ENCODE measurements around the gene PARD6B.
"Not testable (repeated sequence)": the region's sequence is repeated elsewhere in the genome, so short reads cannot be mapped to it uniquely, and the experiment has no call there.

Gene PARD6B

DNA sequence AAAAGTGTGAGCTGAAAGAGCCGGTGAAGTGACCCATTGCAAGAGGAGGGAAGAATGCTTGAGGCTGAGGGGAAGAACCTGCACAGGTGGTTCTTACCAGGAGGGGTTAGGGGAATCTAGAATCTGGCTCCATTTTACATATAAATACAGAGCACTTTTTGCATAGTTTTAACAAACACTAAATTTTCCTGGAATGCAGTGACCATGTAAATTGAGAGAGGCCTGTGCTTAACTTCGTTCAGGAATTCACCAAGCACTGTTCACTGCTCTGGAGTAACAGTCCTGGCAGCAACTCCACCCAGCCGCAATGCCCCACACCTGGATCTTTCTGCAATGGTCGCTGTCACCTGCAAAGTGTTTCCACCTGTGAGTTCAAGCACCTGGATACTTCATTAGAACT lies 26.9 kb upstream of the PARD6B start:
- Histone ChIP-seq H3K9me3 (ENCODE audit: control insufficient read depth, low read length) (no peaks in the 10 kb centered on the region), H3K27ac (ENCODE audit: low read depth, low read length, severe bottlenecking) (no peak overlapping the region), H3K4me1 (ENCODE audit: control insufficient read depth, insufficient read depth, low read length, poor library complexity, severe bottlenecking) (peaks cover 16% of the 10 kb centered on the region), H3K36me3 (ENCODE audit: control insufficient read depth, insufficient read depth, low read length) (no peaks in the 10 kb centered on the region), H3K4me3 (ENCODE audit: extremely low read depth, insufficient read depth, low read length, poor library complexity, severe bottlenecking) (no peak overlapping the region)
- 64 to 71% methylated on average over 2 to 3 of the region's 4 CpGs for WGBS, 2 experiments (ENCODE audit: insufficient coverage in 2 of 2)

DNA sequence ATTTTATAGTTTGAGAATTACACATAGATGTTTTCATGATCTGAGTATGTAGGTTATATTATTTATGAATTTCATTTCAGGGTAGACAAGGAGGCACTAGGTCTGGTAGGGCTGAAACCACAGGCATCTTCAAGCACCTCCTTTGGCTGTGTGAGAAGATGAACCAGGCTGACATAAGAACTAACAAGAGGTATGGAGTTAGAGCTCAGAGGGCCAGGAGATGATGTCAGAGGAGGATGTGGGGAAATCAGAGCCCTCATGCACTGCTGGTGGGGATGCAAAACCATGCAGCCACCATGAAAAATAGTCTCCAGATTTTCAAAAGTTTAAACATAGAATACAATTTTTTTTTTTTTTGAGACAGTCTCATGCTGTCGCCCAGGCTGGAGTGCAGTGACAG lies 26.4 kb upstream of the PARD6B start:
- WGBS, 2 experiments (ENCODE audit: insufficient coverage in 2 of 2): 94 to 100% methylated on average over 1 of the region's 1 CpG
- Histone ChIP-seq H3K27ac (ENCODE audit: low read depth, low read length, severe bottlenecking) (no peak overlapping the region), H3K9me3 (ENCODE audit: control insufficient read depth, low read length) (no peaks in the 10 kb centered on the region)

DNA sequence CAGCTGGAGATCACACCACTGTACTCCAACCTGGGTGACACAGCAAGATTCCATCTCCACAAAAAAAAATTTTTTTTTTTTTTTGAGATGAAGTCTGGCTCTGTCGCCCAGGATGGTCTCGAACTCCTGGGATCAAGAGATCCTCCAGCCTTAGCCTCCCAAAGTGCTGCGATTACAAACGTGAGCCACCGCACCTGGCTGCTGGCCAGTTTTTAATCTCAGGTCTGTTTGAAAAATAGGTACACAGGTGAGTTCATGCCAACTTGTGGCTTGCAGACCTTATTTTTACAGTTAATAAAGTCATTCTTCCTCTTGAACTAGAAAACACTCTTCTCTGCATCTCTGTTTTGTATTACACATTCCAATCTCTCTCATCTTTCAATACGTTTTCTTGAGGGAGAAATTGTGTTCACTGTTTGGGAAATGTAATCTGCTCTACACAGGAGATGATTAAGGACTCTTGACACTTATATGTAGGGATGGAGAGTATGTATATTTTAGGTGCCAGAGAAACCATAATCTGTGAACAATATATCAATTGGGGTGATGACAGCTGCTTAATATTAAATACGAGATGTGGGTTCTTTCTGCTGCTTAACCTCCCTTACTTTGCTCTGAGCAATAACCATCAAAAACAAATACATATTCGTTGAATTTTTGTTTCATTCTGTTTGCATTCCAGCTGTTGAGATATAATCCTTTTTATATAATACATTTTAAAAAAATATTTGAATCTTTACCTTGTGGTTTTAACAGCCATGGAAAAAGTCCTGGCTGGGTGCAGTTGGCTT lies 22.3 kb upstream of the PARD6B start:
- no peaks in the 10 kb centered on the region for H3K9me3 ChIP-seq (ENCODE audit: control insufficient read depth, low read length)
- H3K36me3 ChIP-seq (ENCODE audit: control insufficient read depth, insufficient read depth, low read length): no peaks in the 10 kb centered on the region
- H3K4me3 ChIP-seq (ENCODE audit: extremely low read depth, insufficient read depth, low read length, poor library complexity, severe bottlenecking): no peak overlapping the region
- peaks cover 9% of the 10 kb centered on the region for H3K4me1 ChIP-seq (ENCODE audit: control insufficient read depth, insufficient read depth, low read length, poor library complexity, severe bottlenecking)
- 90 to 98% methylated on average over 4 to 5 of the region's 8 CpGs for WGBS, 2 experiments (ENCODE audit: insufficient coverage in 2 of 2)
- H3K27ac ChIP-seq (ENCODE audit: low read depth, low read length, severe bottlenecking): no peak overlapping the region

More for the DNA sequence above, 26.4 kb upstream of the PARD6B start:
- Histone ChIP-seq H3K4me3 (ENCODE audit: extremely low read depth, insufficient read depth, low read length, poor library complexity, severe bottlenecking) (no peak overlapping the region), H3K36me3 (ENCODE audit: control insufficient read depth, insufficient read depth, low read length) (no peaks in the 10 kb centered on the region), H3K4me1 (ENCODE audit: control insufficient read depth, insufficient read depth, low read length, poor library complexity, severe bottlenecking) (peaks cover 16% of the 10 kb centered on the region)

DNA sequence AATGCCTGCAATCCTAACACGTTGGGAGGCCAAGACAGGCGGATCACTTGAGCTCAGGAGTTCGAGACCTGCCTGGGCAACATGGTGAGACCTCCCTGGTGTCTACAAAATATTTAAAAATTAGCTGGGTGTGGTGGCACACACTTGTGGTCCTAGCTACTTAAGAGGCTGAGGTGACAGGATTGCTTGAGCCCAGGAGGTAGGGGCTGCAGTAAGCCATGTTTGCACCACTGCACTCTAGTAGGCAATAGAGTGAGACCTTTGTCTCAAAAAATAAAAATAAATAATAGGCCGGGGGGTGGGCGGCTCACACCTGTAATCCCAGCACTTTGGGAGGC lies 21.8 kb upstream of the PARD6B start:
- Histone ChIP-seq H3K27ac (ENCODE audit: low read depth, low read length, severe bottlenecking) (no peak overlapping the region), H3K4me3 (ENCODE audit: extremely low read depth, insufficient read depth, low read length, poor library complexity, severe bottlenecking) (no peak overlapping the region), H3K4me1 (ENCODE audit: control insufficient read depth, insufficient read depth, low read length, poor library complexity, severe bottlenecking) (peaks cover 9% of the 10 kb centered on the region), H3K9me3 (ENCODE audit: control insufficient read depth, low read length) (no peaks in the 10 kb centered on the region), H3K36me3 (ENCODE audit: control insufficient read depth, insufficient read depth, low read length) (no peaks in the 10 kb centered on the region)
- 77 to 84% methylated on average over 3 to 4 of the region's 5 CpGs for WGBS, 2 experiments (ENCODE audit: insufficient coverage in 2 of 2)

DNA sequence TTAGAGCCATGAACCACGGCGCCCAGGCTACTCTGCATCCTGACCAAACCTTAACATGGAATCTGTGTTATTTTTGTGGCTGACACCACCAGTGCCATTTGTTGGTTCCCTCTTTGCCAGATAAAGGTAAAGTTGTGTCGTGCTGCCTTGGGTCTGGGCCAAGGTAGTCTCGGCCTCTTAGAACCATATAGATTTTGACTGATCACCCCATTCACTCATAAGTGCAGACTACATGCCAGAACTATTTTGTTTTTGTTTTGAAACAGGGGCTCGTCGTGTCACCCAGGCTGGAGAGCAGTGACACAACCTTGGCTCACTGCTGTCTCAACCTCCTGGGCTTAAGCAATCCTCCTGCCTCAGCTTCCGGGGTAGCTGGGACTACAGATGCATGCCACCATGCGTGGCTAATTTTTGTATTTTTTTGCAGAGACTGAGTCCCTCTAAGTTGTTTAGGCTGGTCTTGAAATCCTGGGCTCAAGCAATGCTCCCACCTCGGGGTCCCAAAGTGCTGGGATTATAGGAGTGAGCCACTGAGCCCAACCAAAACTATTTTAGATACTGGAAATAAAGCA lies 20.8 kb upstream of the PARD6B start:
- Histone ChIP-seq H3K9me3 (ENCODE audit: control insufficient read depth, low read length) (no peaks in the 10 kb centered on the region), H3K4me1 (ENCODE audit: control insufficient read depth, insufficient read depth, low read length, poor library complexity, severe bottlenecking) (peaks cover 9% of the 10 kb centered on the region), H3K4me3 (ENCODE audit: extremely low read depth, insufficient read depth, low read length, poor library complexity, severe bottlenecking) (no peak overlapping the region), H3K27ac (ENCODE audit: low read depth, low read length, severe bottlenecking) (no peak overlapping the region), H3K36me3 (ENCODE audit: control insufficient read depth, insufficient read depth, low read length) (no peaks in the 10 kb centered on the region)
- WGBS, 2 experiments (ENCODE audit: insufficient coverage in 2 of 2): 84 to 90% methylated on average over 4 to 7 of the region's 9 CpGs

DNA sequence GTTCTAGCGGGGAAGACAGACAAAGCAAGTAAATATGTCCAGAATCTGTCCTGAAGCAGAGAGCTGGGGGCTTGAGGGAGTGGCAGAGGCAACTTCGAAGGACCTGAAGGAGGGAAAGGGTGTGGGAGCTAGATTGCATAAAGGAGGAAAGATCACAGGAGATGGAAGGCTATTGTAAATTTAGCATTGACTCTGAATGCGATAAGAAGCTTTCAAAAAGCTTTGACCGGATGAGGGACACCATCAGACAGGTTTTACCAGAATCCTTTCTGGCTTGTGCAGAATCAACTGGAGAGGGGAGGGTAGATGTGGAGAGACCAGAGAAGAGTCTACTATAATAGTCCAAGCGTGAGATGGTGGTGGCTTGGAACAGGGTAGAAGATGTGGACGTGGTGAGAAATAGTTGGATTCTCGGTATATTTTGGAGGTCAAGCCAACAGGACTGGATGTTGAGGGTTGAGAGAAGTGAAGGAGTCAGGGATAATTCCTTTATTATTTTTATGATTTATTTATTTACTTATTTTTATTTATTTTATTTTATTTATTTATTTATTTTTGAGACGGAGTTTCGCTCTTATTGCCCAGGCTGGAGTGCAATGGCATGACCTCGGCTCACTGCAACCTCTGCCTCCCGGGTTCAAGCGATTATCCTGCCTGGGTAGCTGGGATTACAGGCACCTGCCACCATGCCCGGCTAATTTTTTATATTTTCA lies 20.1 kb upstream of the PARD6B start:
- Histone ChIP-seq H3K4me3 (ENCODE audit: extremely low read depth, insufficient read depth, low read length, poor library complexity, severe bottlenecking) (no peak overlapping the region), H3K4me1 (ENCODE audit: control insufficient read depth, insufficient read depth, low read length, poor library complexity, severe bottlenecking) (peaks cover 9% of the 10 kb centered on the region), H3K27ac (ENCODE audit: low read depth, low read length, severe bottlenecking) (no peak overlapping the region), H3K36me3 (ENCODE audit: control insufficient read depth, insufficient read depth, low read length) (no peaks in the 10 kb centered on the region), H3K9me3 (ENCODE audit: control insufficient read depth, low read length) (no peaks in the 10 kb centered on the region)
- 92 to 93% methylated on average over 10 to 13 of the region's 13 CpGs for whole genome bisulfite sequencing, 2 experiments (ENCODE audit: insufficient coverage in 2 of 2)

DNA sequence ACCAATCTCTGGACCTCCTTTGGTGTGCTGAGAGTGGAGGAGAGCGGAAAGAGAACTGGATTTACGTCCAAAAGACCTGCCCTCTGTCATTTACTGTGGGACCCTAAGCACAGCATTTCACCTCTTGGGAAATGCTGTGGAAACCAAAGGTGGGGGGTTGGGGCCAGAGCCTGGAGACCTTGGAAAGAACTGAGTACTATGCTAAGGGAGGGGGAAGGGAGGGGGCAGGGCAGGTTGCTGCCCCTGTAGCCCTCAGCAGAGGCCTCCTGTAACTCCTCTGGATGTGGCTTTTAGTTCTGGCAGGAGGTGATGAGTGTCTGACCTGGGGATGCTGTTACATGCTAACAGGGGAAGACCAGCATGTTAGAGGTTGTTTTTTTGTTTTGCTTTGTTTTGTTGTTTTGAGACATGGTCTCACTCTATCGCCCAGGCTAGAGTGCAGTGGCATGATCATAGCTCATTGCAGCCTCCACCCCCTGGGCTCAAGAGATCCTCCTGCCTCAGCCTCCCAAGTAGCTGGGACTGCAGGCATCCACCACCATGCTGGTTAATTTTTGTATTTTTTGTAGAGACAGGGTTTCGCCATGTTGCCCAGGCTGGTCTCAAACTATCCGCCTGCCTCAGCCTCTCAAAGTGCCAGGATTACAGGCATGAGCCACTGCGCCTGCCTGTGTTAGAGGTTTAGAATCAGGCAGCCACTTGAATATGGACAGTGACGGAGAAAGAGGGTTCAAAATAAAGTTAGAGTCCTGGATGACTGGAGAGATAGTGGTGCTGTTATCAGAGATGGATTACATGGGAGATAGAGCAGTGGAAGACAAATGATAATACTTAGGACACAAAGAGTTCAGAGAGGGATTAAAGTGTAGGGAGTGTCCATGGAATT lies 18.4 kb upstream of the PARD6B start:
- Histone ChIP-seq H3K36me3 (ENCODE audit: control insufficient read depth, insufficient read depth, low read length) (no peaks in the 10 kb centered on the region), H3K27ac (ENCODE audit: low read depth, low read length, severe bottlenecking) (no peak overlapping the region), H3K9me3 (ENCODE audit: control insufficient read depth, low read length) (no peaks in the 10 kb centered on the region), H3K4me3 (ENCODE audit: extremely low read depth, insufficient read depth, low read length, poor library complexity, severe bottlenecking) (no peak overlapping the region), H3K4me1 (ENCODE audit: control insufficient read depth, insufficient read depth, low read length, poor library complexity, severe bottlenecking) (peaks cover 9% of the 10 kb centered on the region)
- 92 to 97% methylated on average over 5 to 7 of the region's 7 CpGs for WGBS, 2 experiments (ENCODE audit: insufficient coverage in 2 of 2)

DNA sequence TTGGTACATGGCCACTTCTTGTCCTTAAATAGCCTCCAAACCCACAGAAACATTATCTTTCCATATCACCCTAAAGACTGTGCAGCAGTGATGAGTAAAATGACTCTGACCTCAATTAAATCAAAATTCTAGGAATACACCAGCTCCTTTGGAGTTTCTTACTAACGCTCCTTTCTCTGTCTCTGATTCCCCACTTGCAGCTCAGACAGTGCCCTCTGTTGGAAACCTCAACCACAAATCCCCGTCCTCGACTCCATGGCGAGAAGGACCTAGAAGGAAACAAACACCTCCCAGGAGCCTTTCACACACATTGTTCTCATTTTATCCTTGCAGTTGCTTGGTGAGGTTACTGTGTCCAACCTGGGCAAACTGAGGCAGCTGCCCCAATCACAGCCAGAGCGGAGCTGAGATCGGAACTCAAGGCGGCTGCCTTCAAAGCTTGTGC lies 17.7 kb upstream of the PARD6B start:
- Histone ChIP-seq H3K36me3 (ENCODE audit: control insufficient read depth, insufficient read depth, low read length) (no peaks in the 10 kb centered on the region), H3K27ac (ENCODE audit: low read depth, low read length, severe bottlenecking) (peak overlapping the region; percentile 16), H3K9me3 (ENCODE audit: control insufficient read depth, low read length) (no peaks in the 10 kb centered on the region), H3K4me3 (ENCODE audit: extremely low read depth, insufficient read depth, low read length, poor library complexity, severe bottlenecking) (no peak overlapping the region), H3K4me1 (ENCODE audit: control insufficient read depth, insufficient read depth, low read length, poor library complexity, severe bottlenecking) (peaks cover 9% of the 10 kb centered on the region)
- 24 to 68% methylated on average over 3 to 7 of the region's 7 CpGs for WGBS, 2 experiments (ENCODE audit: insufficient coverage in 2 of 2)

DNA sequence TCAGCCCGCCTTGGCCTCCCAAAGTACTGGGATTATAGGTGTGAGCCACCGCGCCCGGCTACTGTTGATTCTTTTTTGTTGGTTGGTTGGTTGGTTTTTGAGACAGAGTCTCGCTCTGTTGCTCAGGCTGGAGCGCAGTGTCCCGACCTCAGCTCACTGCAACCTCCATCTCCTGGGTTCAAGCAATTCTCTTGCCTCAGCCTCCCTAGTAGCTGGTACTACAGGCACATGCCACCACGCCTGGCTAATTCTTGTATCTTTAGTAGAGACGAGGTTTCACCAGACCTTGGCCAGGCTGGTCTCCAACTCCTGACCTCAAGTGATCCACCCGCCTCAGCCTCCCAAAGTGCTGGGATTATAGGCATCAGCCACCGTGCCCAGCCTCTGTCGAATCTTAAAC lies 17.0 kb upstream of the PARD6B start:
- H3K36me3 ChIP-seq (ENCODE audit: control insufficient read depth, insufficient read depth, low read length); H3K9me3 ChIP-seq (ENCODE audit: control insufficient read depth, low read length); H3K27ac ChIP-seq (ENCODE audit: low read depth, low read length, severe bottlenecking); H3K4me3 ChIP-seq (ENCODE audit: extremely low read depth, insufficient read depth, low read length, poor library complexity, severe bottlenecking); H3K4me1 ChIP-seq (ENCODE audit: control insufficient read depth, insufficient read depth, low read length, poor library complexity, severe bottlenecking): not testable (repeated sequence)
- WGBS, 2 experiments (ENCODE audit: insufficient coverage in 2 of 2): 84 to 98% methylated on average over 6 to 8 of the region's 12 CpGs

DNA sequence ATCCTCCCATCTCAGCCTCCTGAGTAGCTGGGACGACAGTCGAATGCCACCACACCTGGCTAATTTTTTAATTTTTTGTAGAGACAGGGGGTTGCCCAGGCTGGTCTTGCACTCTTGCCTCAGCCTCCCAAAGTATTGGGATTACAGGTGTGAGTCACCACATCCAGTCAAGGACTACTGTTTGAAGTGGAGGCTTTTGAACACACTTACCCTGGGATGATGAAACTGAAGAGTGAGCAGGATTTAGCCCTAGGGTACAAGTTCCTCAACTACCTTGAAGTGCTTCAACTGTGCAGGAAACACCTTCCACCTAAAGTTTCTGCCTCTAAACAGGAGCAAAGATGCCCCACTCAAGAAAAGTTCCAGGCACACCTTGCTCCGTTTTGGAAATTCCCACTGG lies 15.7 kb upstream of the PARD6B start:
- H3K36me3 ChIP-seq (ENCODE audit: control insufficient read depth, insufficient read depth, low read length): no peaks in the 10 kb centered on the region
- H3K27ac ChIP-seq (ENCODE audit: low read depth, low read length, severe bottlenecking): no peak overlapping the region
- H3K4me3 ChIP-seq (ENCODE audit: extremely low read depth, insufficient read depth, low read length, poor library complexity, severe bottlenecking): no peak overlapping the region
- no peaks in the 10 kb centered on the region for H3K9me3 ChIP-seq (ENCODE audit: control insufficient read depth, low read length)
- WGBS, 2 experiments (ENCODE audit: insufficient coverage in 2 of 2): 68 to 95% methylated on average over 2 to 3 of the region's 3 CpGs
- H3K4me1 ChIP-seq (ENCODE audit: control insufficient read depth, insufficient read depth, low read length, poor library complexity, severe bottlenecking): peaks cover 4% of the 10 kb centered on the region
